Neuronal stem cell (in vitro differentiated cells): Measurements from ENCODE around the gene KCNJ5.

Source experiments
- DNase-seq: peaks from one replicate; pipeline ENCODE4 v3.0.0-alpha.2; 2013; ENCODE audit warnings: low spot score
- H2AFZ ChIP-seq: one replicate; pipeline ENCODE4 v1.6.1; 2013; ENCODE audit warnings: mild to moderate bottlenecking, low read length, inconsistent platforms
- H2AK5ac ChIP-seq: 2 replicates; pipeline ENCODE4 v1.6.1; 2013; ENCODE audit warnings: low read depth, mild to moderate bottlenecking, inconsistent platforms, low read length, moderate library complexity, mixed read lengths
- H2BK120ac ChIP-seq: 2 replicates; pipeline ENCODE4 v1.6.1; 2013; ENCODE audit warnings: low read depth, mild to moderate bottlenecking, inconsistent platforms, low read length, moderate library complexity, mixed read lengths
- H2BK12ac ChIP-seq: one replicate; pipeline ENCODE4 v1.6.1; 2013; ENCODE audit warnings: low read length, inconsistent platforms
- H2BK15ac ChIP-seq: 2 replicates; pipeline ENCODE4 v1.6.1; 2013; ENCODE audit warnings: mild to moderate bottlenecking, low read length, inconsistent platforms, mixed read lengths
- H2BK5ac ChIP-seq: one replicate; pipeline ENCODE4 v1.6.1; 2013; ENCODE audit warnings: inconsistent platforms, mild to moderate bottlenecking, low read length, moderate library complexity
- H3K14ac ChIP-seq: one replicate; pipeline ENCODE4 v1.6.1; 2013; ENCODE audit warnings: low read length, inconsistent platforms
- H3K18ac ChIP-seq: 2 replicates; pipeline ENCODE4 v1.6.1; 2013; ENCODE audit warnings: low read length, inconsistent platforms
- H3K23ac ChIP-seq: 2 replicates; pipeline ENCODE4 v1.6.1; 2013; ENCODE audit warnings: low read depth, mild to moderate bottlenecking, mixed read lengths, low read length, inconsistent platforms; ENCODE audit not compliant: poor library complexity
- H3K27ac ChIP-seq: replicated peaks from 3 replicates; pipeline ENCODE4 v1.5.1; 2013; ENCODE audit warnings: low read length, inconsistent platforms
- H3K27me3 ChIP-seq, 3 experiments: 2 replicates each; pipeline ENCODE4 v1.6.1; 2013; ENCODE audit warnings: low read length in 3 of 3, mild to moderate bottlenecking in 2 of 3, inconsistent platforms in 1 of 3, low read depth in 1 of 3, mixed read lengths in 1 of 3, moderate library complexity in 1 of 3; ENCODE audit not compliant: control insufficient read depth in 3 of 3, insufficient read depth in 3 of 3
- H3K36me3 ChIP-seq, 2 donors: replicated peaks in 1 of 2; 2 replicates each; pipeline ENCODE4 v1.6.1; 2013; ENCODE audit warnings: low read length in 2 of 2; ENCODE audit not compliant: control insufficient read depth in 2 of 2, insufficient read depth in 2 of 2
- H3K4ac ChIP-seq: 2 replicates; pipeline ENCODE4 v1.6.1; 2013; ENCODE audit warnings: inconsistent platforms, mild to moderate bottlenecking, low read length, moderate library complexity
- H3K4me1 ChIP-seq, 2 donors: 1 replicate in 1 of 2; 2 replicates in 1 of 2; pipeline ENCODE4 v1.6.1; 2013; ENCODE audit warnings: low read length in 2 of 2, low read depth in 1 of 2; ENCODE audit not compliant: control insufficient read depth in 2 of 2, insufficient read depth in 1 of 2
- H3K4me2 ChIP-seq: one replicate; pipeline ENCODE4 v1.6.1; 2013; ENCODE audit warnings: mild to moderate bottlenecking, low read length, inconsistent platforms; ENCODE audit not compliant: insufficient read depth, poor library complexity, severe bottlenecking
- H3K4me3 ChIP-seq, 2 donors: 2 replicates each; pipeline ENCODE4 v1.5.1; 2013; ENCODE audit warnings: low read length in 2 of 2, mild to moderate bottlenecking in 2 of 2, inconsistent platforms in 1 of 2, moderate library complexity in 1 of 2
- H3K79me1 ChIP-seq: one replicate; pipeline ENCODE4 v1.6.1; 2013; ENCODE audit warnings: low read depth, mild to moderate bottlenecking, inconsistent platforms, low read length, moderate library complexity
- H3K9ac ChIP-seq: one replicate; pipeline ENCODE4 v1.6.1; 2013; ENCODE audit warnings: mild to moderate bottlenecking, low read depth, low read length, inconsistent platforms; ENCODE audit not compliant: poor library complexity
- H3K9me3 ChIP-seq, 2 donors: replicated peaks in 1 of 2; 2 replicates each; pipeline versions ENCODE3 to v1.6.1; 2013; ENCODE audit warnings: low read length in 2 of 2, mild to moderate bottlenecking in 2 of 2, inconsistent platforms in 1 of 2, low read depth in 1 of 2, mixed read lengths in 1 of 2, moderate library complexity in 1 of 2; ENCODE audit not compliant: control insufficient read depth in 2 of 2, insufficient read depth in 1 of 2
- H4K8ac ChIP-seq: one replicate; pipeline ENCODE4 v1.6.1; 2013; ENCODE audit warnings: low read depth, mild to moderate bottlenecking, inconsistent platforms, low read length, moderate library complexity
- H4K91ac ChIP-seq: one replicate; pipeline ENCODE4 v1.6.1; 2013; ENCODE audit warnings: low read length, low read depth, mild to moderate bottlenecking, inconsistent platforms; ENCODE audit not compliant: poor library complexity
- WGBS, 2 donors: extraction: QIAGEN DNeasy Blood & Tissue Kit; methylation state at CpG; one replicate each; pipeline ENCODE4 v1.1.7; 2013; ENCODE audit warnings: missing lambda C conversion rate in 2 of 2, mixed read lengths in 1 of 2; ENCODE audit not compliant: insufficient read length in 2 of 2, insufficient replicate concordance in 1 of 2; ENCODE audit errors: extremely low coverage in 2 of 2; 5-methylcytosine and 5-hydroxymethylcytosine counted together

The KCNJ5 gene

GRCh38 chr11:128872594-128872993 lies 18.6 kb upstream of the KCNJ5 start:
- no peak overlapping the region for H3K4me3 ChIP-seq
- peak overlapping the region; percentile 58 for H3K18ac ChIP-seq
- H3K9me3 ChIP-seq = peaks cover 0 to 2% of the 10 kb centered on the region in 2 donors
- WGBS, 2 donors = no CpG with 5 or more reads among the region's 3 CpGs
- no peak overlapping the region for H4K91ac ChIP-seq
- no peaks in the 10 kb centered on the region for H3K27me3 ChIP-seq
- no peak overlapping the region for H3K4ac ChIP-seq
- H3K4me1 ChIP-seq = peaks cover 11 to 37% of the 10 kb centered on the region in 2 donors
- H3K14ac ChIP-seq = no peak overlapping the region
- no peak overlapping the region for H4K8ac ChIP-seq
- H2AFZ ChIP-seq = no peak overlapping the region
- no peak overlapping the region for H2BK12ac ChIP-seq
- H3K36me3 ChIP-seq = no peaks in the 10 kb centered on the region
- H3K4me2 ChIP-seq = no peak overlapping the region
- no peak overlapping the region for H2BK120ac ChIP-seq
- H2BK5ac ChIP-seq = no peak overlapping the region
- H2BK15ac ChIP-seq = no peak overlapping the region
- H3K27ac ChIP-seq = no peak overlapping the region
- H3K23ac ChIP-seq = no peak overlapping the region
- H3K9ac ChIP-seq = no peak overlapping the region
- DNase-seq = no peak
- H3K79me1 ChIP-seq = no peaks in the 10 kb centered on the region
- H2AK5ac ChIP-seq = no peak overlapping the region

- no peaks in the 10 kb centered on the region for H3K79me1 ChIP-seq
- H4K8ac ChIP-seq = no peak overlapping the region
- no peak overlapping the region for H3K4me3 ChIP-seq
- H3K23ac ChIP-seq = no peak overlapping the region
- H3K4me2 ChIP-seq = no peak overlapping the region
- H2BK15ac ChIP-seq = no peak overlapping the region
- no peak overlapping the region for H3K27ac ChIP-seq
- no CpG with 5 or more reads among the region's 3 CpGs for WGBS, 2 donors
- no peak overlapping the region for H2BK120ac ChIP-seq
- no peak overlapping the region for H3K4ac ChIP-seq
- H2BK5ac ChIP-seq = no peak overlapping the region
- H2AK5ac ChIP-seq = no peak overlapping the region
- peaks cover 11 to 37% of the 10 kb centered on the region in 2 donors for H3K4me1 ChIP-seq
- no peaks in the 10 kb centered on the region for H3K27me3 ChIP-seq
- no peak for DNase-seq
- no peak overlapping the region for H3K18ac ChIP-seq
- H4K91ac ChIP-seq = no peak overlapping the region
- H3K36me3 ChIP-seq = no peaks in the 10 kb centered on the region
- no peaks in the 10 kb centered on the region for H3K9me3 ChIP-seq
- no peak overlapping the region for H3K14ac ChIP-seq
- no peak overlapping the region for H2BK12ac ChIP-seq
- H2AFZ ChIP-seq = no peak overlapping the region
- no peak overlapping the region for H3K9ac ChIP-seq
Observed at GRCh38 chr11:128874427-128874826, 16.7 kb upstream of the KCNJ5 start.

- H2AFZ ChIP-seq = no peak overlapping the region
- no peak overlapping the region for H3K4ac ChIP-seq
- DNase-seq = no peak
- peaks cover 14 to 30% of the 10 kb centered on the region in 2 donors for H3K4me1 ChIP-seq
- no peak overlapping the region for H3K18ac ChIP-seq
- WGBS, 2 donors = no CpG with 5 or more reads among the region's 22 CpGs
- H3K4me3 ChIP-seq = no peak overlapping the region
- no peak overlapping the region for H4K8ac ChIP-seq
- no peak overlapping the region for H2AK5ac ChIP-seq
- H4K91ac ChIP-seq = no peak overlapping the region
- no peaks in the 10 kb centered on the region for H3K27me3 ChIP-seq
- no peak overlapping the region for H3K27ac ChIP-seq
- H3K23ac ChIP-seq = no peak overlapping the region
- no peak overlapping the region for H3K4me2 ChIP-seq
- H2BK5ac ChIP-seq = no peak overlapping the region
- no peak overlapping the region for H2BK15ac ChIP-seq
- H3K36me3 ChIP-seq = no peaks in the 10 kb centered on the region
- no peaks in the 10 kb centered on the region for H3K9me3 ChIP-seq
- no peaks in the 10 kb centered on the region for H3K79me1 ChIP-seq
- no peak overlapping the region for H2BK120ac ChIP-seq
- H2BK12ac ChIP-seq = no peak overlapping the region
- H3K9ac ChIP-seq = no peak overlapping the region
- no peak overlapping the region for H3K14ac ChIP-seq
Observed at GRCh38 chr11:128876133-128876650, 15.0 kb upstream of the KCNJ5 start.

GRCh38 chr11:128877726-128878125 lies 13.4 kb upstream of the KCNJ5 start:
- no peak overlapping the region for H3K27ac ChIP-seq
- no peak overlapping the region for H3K4me3 ChIP-seq
- no peak overlapping the region for H3K9ac ChIP-seq
- DNase-seq = no peak
- no peak overlapping the region for H2BK12ac ChIP-seq
- H2BK120ac ChIP-seq = no peak overlapping the region
- H3K23ac ChIP-seq = no peak overlapping the region
- no peak overlapping the region for H2BK5ac ChIP-seq
- H3K27me3 ChIP-seq = no peaks in the 10 kb centered on the region
- H3K18ac ChIP-seq = no peak overlapping the region
- no peaks in the 10 kb centered on the region for H3K79me1 ChIP-seq
- no peak overlapping the region for H2AK5ac ChIP-seq
- H3K14ac ChIP-seq = no peak overlapping the region
- H4K8ac ChIP-seq = no peak overlapping the region
- H3K36me3 ChIP-seq = no peaks in the 10 kb centered on the region
- no peaks in the 10 kb centered on the region for H3K9me3 ChIP-seq
- no peak overlapping the region for H4K91ac ChIP-seq
- no peak overlapping the region for H3K4ac ChIP-seq
- H3K4me2 ChIP-seq = no peak overlapping the region
- peaks cover 5 to 15% of the 10 kb centered on the region in 2 donors for H3K4me1 ChIP-seq
- H2AFZ ChIP-seq = no peak overlapping the region
- no CpG with 5 or more reads among the region's 5 CpGs for whole genome bisulfite sequencing, 2 donors
- no peak overlapping the region for H2BK15ac ChIP-seq
